Right lobe of liver (tissue), 4 donors: ENCODE data around the gene GJA3.

Experiments used
- POLR2A ChIP-seq: fragments of 450-650 bp; IDR thresholded peaks from one replicate; pipeline ENCODE4 v1.6.1; 2017; ENCODE audit warnings: antibody characterized with exemption, mild to moderate bottlenecking
- TF ChIP-seq, protein P1 (sequence below), 4 donors: fragments of 200-600 bp in 3 of 4; fragments of 450-650 bp in 1 of 4; IDR thresholded peaks; one replicate each; pipeline versions ENCODE4 v1.5.1 to v1.8.0; 2016 to 2022; ENCODE audit warnings: antibody characterized with exemption in 4 of 4, mild to moderate bottlenecking in 2 of 4
- donor health status: DM: no; HTN: no; CAD: no.
- donor health status: DM: no; HTN: no; CAD: no.
- donor health status: DM: no; HTN: yes; CAD: no.

GRCh38 chr13:20192158-20192835 is 31.4 kb upstream of the GJA3 start:
- TF ChIP-seq, protein P1, sequence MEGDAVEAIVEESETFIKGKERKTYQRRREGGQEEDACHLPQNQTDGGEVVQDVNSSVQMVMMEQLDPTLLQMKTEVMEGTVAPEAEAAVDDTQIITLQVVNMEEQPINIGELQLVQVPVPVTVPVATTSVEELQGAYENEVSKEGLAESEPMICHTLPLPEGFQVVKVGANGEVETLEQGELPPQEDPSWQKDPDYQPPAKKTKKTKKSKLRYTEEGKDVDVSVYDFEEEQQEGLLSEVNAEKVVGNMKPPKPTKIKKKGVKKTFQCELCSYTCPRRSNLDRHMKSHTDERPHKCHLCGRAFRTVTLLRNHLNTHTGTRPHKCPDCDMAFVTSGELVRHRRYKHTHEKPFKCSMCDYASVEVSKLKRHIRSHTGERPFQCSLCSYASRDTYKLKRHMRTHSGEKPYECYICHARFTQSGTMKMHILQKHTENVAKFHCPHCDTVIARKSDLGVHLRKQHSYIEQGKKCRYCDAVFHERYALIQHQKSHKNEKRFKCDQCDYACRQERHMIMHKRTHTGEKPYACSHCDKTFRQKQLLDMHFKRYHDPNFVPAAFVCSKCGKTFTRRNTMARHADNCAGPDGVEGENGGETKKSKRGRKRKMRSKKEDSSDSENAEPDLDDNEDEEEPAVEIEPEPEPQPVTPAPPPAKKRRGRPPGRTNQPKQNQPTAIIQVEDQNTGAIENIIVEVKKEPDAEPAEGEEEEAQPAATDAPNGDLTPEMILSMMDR (IDR thresholded peaks at IDR 0.05), result no peak
- peak; percentile 36 for TF ChIP-seq POLR2A
